Memory B cell (primary cell): ENCODE measurements around the gene ABCA1.
"Not testable (repeated sequence)": the region's sequence is repeated elsewhere in the genome, so short reads cannot be mapped to it uniquely, and the experiment has no call there.

Experiments
- ATAC-seq: fragments of 150-1000 bp; cut with Tn5 transposase; 2 replicates; pipeline ENCODE4 v1.10.0; 2021; ENCODE audit warnings: low read depth, mild to moderate bottlenecking, moderate library complexity
- DNase-seq, 2 donors: peaks; one replicate each; pipeline ENCODE4 v3.0.0; 2022; ENCODE audit warnings: low spot score in 2 of 2
- H3K27ac Mint-ChIP-seq: one replicate; pipeline ENCODE4 v1.8.0; 2022; ENCODE audit warnings: mild to moderate bottlenecking, moderate library complexity, mixed read lengths
- H3K27me3 Mint-ChIP-seq: one replicate; pipeline ENCODE4 v1.8.0; 2022; ENCODE audit warnings: mixed read lengths
- H3K36me3 Mint-ChIP-seq: one replicate; pipeline ENCODE4 v1.8.0; 2022; ENCODE audit warnings: mild to moderate bottlenecking, mixed read lengths
- H3K4me1 Mint-ChIP-seq: one replicate; pipeline ENCODE4 v1.8.0; 2022; ENCODE audit warnings: mixed read lengths
- H3K4me3 Mint-ChIP-seq: one replicate; pipeline ENCODE4 v1.8.0; 2022; ENCODE audit warnings: mild to moderate bottlenecking, moderate library complexity, mixed read lengths
- H3K9me3 Mint-ChIP-seq: one replicate; pipeline ENCODE4 v1.8.0; 2022; ENCODE audit warnings: mixed read lengths

The ABCA1 gene

DNA sequence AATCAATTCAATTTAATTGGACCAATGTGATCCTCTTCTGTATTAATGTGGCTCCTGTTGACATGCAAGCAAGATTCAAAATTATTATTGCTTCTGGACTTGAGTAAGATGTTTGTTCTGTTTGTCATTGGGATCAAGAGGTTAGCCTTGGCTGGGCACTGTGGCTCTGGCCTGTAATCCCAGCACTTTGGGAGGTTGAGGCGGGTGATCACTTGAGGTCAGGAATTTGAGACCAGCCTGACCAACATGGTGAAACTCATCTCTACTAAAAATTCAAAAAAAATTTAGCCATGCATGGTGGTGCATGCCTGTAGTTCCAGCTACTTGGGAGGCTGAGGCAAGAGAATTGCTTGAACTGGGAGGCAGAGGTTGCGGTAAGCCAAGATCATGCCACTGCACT is 5.1 kb upstream of the ABCA1 start:
- not testable (repeated sequence) for H3K9me3 Mint-ChIP-seq, H3K4me3 Mint-ChIP-seq, H3K4me1 Mint-ChIP-seq, DNase-seq, H3K36me3 Mint-ChIP-seq, ATAC-seq, H3K27ac Mint-ChIP-seq, H3K27me3 Mint-ChIP-seq

DNA sequence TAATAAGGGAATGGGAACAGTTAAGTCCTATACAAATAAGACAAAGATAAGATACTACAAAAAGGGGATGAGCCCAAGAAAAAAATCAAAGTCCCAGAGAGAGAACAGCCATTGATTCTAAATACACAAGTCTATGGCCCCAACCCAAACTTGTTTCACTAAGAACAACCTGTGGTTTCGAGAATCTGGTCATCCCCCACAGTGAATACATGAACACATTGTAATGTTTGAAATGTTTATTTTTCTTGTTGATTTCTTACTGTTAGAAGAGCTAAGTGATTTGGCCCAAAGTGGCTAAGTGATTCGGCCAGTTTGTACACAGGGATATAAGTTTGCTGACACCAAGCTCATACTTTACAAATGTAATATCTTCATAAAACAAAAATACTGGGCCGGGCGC is 3.3 kb upstream of the ABCA1 start:
- no peak for ATAC-seq
- peaks cover 8% of the 10 kb centered on the region for H3K4me1 Mint-ChIP-seq
- no peak overlapping the region for H3K27ac Mint-ChIP-seq
- peaks cover 2% of the 10 kb centered on the region for H3K36me3 Mint-ChIP-seq
- H3K27me3 Mint-ChIP-seq: no peaks in the 10 kb centered on the region
- H3K4me3 Mint-ChIP-seq: no peak overlapping the region
- DNase-seq: no peak
- peaks cover 1% of the 10 kb centered on the region for H3K9me3 Mint-ChIP-seq

DNA sequence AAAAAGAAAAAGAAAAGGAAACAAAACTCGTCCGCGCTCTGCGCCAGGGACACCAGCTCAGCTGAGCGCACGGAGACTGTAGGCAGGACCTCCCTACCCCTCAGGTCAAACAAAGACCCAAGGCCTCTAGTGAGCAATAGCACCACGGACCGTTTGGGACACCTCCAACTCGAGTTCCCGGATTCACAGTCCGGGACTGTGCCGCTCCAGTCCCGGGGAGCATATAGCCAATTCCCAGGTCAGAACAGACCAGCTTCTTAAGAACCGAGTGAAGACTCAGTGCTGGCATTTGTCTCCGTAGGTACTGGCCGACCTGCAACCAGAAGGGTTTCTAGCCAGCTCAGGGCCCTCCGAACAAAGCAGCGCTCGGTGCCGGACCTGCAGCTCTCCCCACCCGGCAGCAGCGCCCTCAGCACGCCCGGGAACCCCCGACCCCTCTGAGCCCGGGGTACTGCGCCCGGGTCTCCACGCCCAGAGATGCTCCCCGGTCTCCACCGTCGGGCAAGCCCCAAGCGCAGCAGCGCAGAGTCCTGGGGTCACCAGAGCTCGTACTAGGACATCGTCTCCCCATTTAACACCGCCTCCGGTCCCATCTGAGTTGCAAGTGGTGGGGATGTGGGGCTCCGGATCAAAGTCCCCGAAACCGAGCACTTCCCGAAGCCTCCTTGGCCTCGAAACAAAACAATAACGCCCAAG is 591 bp downstream of the ABCA1 start:
- peak; percentile 21 to 52 for DNase-seq
- Mint-ChIP-seq H3K27me3 (no peaks in the 10 kb centered on the region), H3K27ac (peak overlapping the region; percentile 91), H3K4me1 (peaks cover 28% of the 10 kb centered on the region), H3K36me3 (peaks cover 4% of the 10 kb centered on the region), H3K4me3 (peak overlapping the region; percentile 98), H3K9me3 (peaks cover 1% of the 10 kb centered on the region)
- ATAC-seq: peak; percentile 4

DNA sequence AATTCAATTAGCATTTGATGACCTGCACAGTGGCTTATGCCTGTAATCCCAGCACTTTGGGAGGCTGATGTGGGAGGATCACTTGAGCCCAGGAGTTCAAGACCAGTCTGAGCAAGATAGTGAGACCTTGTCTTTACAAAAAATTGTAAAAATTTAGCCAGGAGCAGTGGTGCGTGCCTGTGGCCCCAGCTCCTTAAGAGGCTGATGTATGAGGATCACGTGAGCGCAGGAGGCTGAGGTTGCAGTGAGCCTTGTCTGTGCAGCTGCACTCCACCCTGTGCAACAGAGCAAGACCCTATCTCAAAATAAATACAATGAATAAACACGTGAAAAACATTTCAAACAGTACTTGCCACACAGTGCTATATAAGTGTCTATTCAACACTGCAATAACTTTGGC is 4.2 kb downstream of the ABCA1 start:
- H3K36me3 Mint-ChIP-seq: peaks cover 5% of the 10 kb centered on the region
- peak overlapping the region; percentile 41 for H3K27ac Mint-ChIP-seq
- peaks cover 40% of the 10 kb centered on the region for H3K4me1 Mint-ChIP-seq
- no peaks in the 10 kb centered on the region for H3K27me3 Mint-ChIP-seq
- H3K9me3 Mint-ChIP-seq: no peaks in the 10 kb centered on the region
- H3K4me3 Mint-ChIP-seq: peak overlapping the region; percentile 24
- DNase-seq (peak; percentile 38 to 56), ATAC-seq (peak; percentile 63)

DNA sequence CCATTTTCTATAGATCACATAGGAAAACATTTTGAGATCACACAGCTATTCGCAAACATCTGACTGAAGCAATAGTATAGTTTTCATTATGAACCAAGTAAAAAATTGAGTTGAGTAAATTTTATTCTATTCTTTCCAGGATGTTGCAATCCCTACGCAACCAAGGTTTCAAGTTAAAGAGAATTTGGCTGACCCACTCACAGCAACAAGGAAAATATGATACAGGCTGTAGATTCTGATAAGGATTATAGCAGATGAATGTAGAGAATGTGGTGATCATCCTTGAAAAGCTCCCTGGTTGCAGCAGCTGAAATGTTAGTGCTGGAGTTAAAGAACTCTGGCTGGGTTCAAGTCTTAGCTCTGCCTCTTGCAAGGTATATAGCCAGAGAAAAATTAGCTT is 4.7 kb downstream of the ABCA1 start:
- Mint-ChIP-seq H3K36me3 (peaks cover 5% of the 10 kb centered on the region), H3K27me3 (no peaks in the 10 kb centered on the region), H3K9me3 (no peaks in the 10 kb centered on the region), H3K27ac (peak overlapping the region; percentile 41), H3K4me3 (no peak overlapping the region), H3K4me1 (peaks cover 38% of the 10 kb centered on the region)
- DNase-seq (no peak), ATAC-seq (no peak)

DNA sequence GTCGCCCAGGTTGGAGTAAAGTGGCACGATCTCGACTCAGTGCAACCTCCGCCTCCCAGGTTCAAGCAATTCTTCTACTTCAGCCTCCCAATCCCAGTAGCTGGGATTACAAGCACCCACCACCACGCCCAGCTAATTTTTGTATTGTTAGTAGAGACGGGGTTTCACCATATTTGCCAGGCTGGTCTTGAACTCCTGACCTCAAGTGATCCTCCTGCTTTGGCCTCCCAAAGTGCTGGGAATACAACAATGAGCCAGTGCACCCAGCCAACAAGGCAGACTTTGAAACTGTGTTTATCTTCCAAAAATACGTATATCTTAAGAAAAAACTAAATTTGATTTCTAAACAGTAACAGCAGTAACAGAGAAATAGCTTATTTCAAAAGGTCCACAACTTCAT is 5.2 kb downstream of the ABCA1 start:
- not testable (repeated sequence) for H3K9me3 Mint-ChIP-seq, H3K27ac Mint-ChIP-seq, H3K27me3 Mint-ChIP-seq, H3K36me3 Mint-ChIP-seq, DNase-seq, ATAC-seq
- Mint-ChIP-seq H3K4me3 (peak overlapping the region; percentile 5), H3K4me1 (peaks cover 42% of the 10 kb centered on the region)

DNA sequence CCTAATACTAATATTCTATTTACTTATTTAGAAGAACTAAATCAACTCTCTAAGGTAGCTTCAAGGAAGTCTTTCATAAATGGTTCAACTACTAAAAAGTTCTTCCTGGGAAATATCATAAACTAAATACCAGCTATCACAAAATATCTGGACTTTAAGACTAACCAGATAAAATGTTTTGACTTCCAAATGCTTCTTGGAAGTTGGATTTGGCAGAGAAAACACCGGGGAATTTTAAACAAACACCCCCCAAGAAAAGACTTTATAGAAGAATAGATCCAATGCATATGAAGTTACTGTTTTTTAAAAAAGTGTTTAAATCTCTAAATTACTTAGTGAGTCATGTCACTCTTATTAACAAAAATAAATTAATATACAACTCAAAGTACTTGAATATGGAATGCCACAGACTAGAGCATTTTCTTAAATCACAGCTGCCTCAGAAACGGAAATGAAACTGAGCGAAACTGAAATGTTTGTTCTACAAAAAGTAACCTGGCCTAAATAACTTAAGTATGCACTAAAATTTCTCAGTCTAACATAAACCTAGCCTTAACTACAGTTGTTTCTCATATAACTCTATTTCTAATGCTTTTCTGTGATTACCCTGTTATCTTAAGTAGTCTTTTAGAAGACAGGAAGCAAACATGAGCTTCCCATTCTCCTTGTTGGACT is 6.8 kb downstream of the ABCA1 start:
- H3K4me3 Mint-ChIP-seq: peak overlapping the region; percentile 14
- peaks cover 44% of the 10 kb centered on the region for H3K4me1 Mint-ChIP-seq
- no peaks in the 10 kb centered on the region for H3K9me3 Mint-ChIP-seq

DNA sequence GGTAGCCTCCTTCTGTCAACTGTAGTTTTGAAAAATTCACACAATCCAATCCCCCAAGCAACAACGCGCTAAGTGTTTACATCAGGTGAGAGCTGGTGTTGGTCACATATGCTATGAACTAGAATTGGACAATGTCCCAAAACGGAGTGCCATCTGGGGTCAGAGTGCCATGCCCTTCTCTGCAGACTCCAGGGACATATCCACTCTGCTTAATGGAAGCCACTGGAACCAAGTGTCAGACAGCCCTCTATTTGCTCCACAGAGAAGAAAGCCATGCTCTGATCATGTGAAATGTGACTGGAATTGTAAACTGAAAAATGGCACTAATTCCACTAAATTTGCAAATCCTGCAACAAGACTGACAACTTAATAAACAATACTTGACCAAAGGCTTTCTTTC is 12.2 kb downstream of the ABCA1 start:
- no peaks in the 10 kb centered on the region for H3K9me3 Mint-ChIP-seq
- H3K4me1 Mint-ChIP-seq: peaks cover 27% of the 10 kb centered on the region
- H3K4me3 Mint-ChIP-seq: no peak overlapping the region
- DNase-seq (no peak), ATAC-seq (no peak)
- peaks cover 10% of the 10 kb centered on the region for H3K36me3 Mint-ChIP-seq
- H3K27ac Mint-ChIP-seq: no peak overlapping the region
- H3K27me3 Mint-ChIP-seq: peaks cover 2% of the 10 kb centered on the region

More for the DNA sequence above, 6.8 kb downstream of the ABCA1 start:
- DNase-seq (no peak), ATAC-seq (peak; percentile 25)
- Mint-ChIP-seq H3K27ac (no peak overlapping the region), H3K36me3 (peaks cover 9% of the 10 kb centered on the region), H3K27me3 (no peaks in the 10 kb centered on the region)

DNA sequence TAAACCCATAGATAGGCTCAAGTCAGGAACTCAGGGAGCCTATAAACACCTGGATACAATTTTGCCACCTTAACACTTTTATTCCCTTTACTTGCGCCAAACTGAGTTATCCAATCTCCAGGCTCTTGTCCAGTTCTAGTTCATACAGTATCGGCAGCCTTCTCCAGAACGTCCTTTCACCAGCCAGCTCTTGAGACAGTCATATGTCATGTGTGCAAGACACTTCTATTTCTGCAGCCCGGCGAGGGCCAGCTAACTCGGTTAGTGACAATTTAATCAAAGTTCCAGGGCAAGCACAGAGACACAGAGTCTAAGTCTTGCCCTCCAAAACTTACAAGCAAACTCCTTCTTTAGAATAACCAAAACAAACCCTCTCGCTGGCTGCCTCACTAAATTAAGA is 12.9 kb downstream of the ABCA1 start:
- no peak overlapping the region for H3K27ac Mint-ChIP-seq
- peaks cover 31% of the 10 kb centered on the region for H3K4me1 Mint-ChIP-seq
- DNase-seq (no peak), ATAC-seq (no peak)
- no peaks in the 10 kb centered on the region for H3K9me3 Mint-ChIP-seq
- H3K27me3 Mint-ChIP-seq: peaks cover 2% of the 10 kb centered on the region
- no peak overlapping the region for H3K4me3 Mint-ChIP-seq
- peaks cover 10% of the 10 kb centered on the region for H3K36me3 Mint-ChIP-seq

DNA sequence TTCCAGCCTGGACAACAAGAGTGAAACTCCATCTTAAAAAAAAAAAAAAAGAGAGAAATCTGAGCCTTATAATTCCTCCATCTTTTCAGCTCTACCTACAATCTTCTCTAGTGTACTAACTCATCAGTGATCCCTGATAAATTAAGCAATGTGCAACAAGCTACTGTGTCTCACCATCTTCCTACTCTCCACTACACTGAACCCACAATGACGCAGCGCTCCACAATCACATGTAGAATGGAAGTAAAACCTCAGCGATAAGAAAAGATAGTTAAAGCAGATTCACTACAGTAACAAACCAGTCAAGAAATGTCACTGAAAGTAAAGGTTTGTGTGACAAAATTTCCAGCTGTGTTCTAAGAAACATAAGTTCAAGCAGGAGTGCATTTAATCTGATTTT is 13.5 kb downstream of the ABCA1 start:
- H3K27ac Mint-ChIP-seq: no peak overlapping the region
- no peaks in the 10 kb centered on the region for H3K9me3 Mint-ChIP-seq
- DNase-seq: no peak
- no peak overlapping the region for H3K4me3 Mint-ChIP-seq
- H3K36me3 Mint-ChIP-seq: peaks cover 10% of the 10 kb centered on the region
- peaks cover 2% of the 10 kb centered on the region for H3K27me3 Mint-ChIP-seq
- ATAC-seq: no peak
- peaks cover 33% of the 10 kb centered on the region for H3K4me1 Mint-ChIP-seq

DNA sequence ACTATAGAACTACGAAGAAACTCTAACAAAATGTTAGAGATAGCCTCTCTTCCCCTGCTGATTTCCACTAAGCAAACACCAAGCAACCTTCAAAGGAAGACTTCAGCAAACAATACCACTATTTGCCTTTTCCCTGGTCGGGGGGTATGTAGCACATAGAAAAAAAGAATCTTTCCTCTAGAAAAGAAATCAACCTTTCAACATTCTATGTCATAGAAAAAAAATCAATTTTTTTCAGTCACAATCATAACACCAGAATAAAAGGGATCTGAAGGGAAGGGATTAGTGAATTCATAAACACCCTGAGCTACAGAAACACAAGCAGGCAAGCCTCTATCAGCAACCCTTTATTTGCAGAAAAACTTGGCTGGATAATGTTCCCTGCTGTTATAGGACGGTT is 15.3 kb downstream of the ABCA1 start:
- Mint-ChIP-seq H3K27me3 (peaks cover 2% of the 10 kb centered on the region), H3K27ac (no peak overlapping the region), H3K36me3 (peaks cover 6% of the 10 kb centered on the region), H3K4me1 (peaks cover 31% of the 10 kb centered on the region), H3K9me3 (no peaks in the 10 kb centered on the region), H3K4me3 (no peak overlapping the region)
- DNase-seq: no peak
- ATAC-seq: no peak

DNA sequence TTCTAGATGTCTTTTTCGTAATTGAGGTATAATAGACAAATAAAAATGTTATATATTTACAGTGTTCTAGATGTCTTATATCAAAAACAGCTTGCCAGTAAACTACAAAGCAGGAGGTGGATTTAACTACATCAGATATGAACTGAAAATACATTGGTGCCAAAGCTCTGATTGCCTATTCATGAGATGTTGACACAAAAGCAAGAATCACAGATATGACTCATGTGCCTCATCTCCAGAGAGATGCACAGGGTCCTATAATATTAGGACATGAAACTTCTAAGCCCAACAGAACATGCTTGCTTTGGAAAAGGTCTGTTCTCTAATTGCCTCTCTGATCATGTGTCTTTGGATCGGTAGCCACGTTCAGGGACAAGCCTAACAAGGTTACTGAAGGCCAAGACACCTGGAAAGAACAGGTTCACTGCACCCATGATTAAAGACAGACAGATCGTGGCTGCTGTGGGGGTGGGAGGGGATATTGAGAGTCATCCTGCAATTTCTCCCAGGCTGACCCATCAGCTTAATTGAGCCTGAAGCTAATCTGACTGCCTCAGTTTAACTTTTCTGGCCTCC is 16.8 kb downstream of the ABCA1 start:
- Mint-ChIP-seq H3K4me1 (peaks cover 37% of the 10 kb centered on the region), H3K36me3 (peaks cover 3% of the 10 kb centered on the region), H3K27me3 (peaks cover 2% of the 10 kb centered on the region), H3K27ac (no peak overlapping the region), H3K9me3 (no peaks in the 10 kb centered on the region), H3K4me3 (no peak overlapping the region)
- ATAC-seq (no peak), DNase-seq (no peak)

DNA sequence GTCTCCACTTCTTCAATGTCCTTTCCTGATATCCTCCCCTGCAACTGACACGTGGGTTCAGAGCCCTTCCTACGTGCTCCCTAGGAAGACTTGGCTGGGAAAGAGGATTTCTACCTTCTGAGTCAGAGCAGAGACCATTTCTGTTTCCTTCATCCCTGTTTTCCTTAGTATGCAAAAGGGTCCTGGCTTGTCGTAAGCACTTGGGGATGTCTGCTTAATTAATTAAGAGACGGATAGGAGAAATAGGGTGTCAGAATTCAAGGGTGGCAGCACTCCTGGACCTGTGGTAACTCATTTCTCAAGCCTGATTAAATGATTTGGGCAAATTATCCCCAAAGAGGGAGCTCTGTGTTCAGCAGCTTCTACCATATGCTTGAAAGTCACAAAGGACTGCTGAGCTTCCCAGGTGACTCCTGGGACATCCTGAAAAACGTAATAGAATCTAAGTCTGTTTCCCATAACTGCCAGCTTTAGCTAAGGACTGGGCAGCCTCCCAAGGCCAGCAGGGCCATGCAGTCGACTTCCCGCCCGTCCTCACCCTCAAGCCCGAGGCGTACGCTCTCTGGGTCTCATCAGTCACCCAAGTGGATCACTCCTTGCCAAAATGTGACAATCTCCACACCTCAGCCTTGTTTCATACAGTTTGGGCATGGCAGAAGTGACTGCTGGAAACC is 20.5 kb downstream of the ABCA1 start:
- no peaks in the 10 kb centered on the region for H3K27me3 Mint-ChIP-seq
- ATAC-seq (no peak), DNase-seq (no peak)
- no peak overlapping the region for H3K4me3 Mint-ChIP-seq
- H3K27ac Mint-ChIP-seq: no peak overlapping the region
- no peaks in the 10 kb centered on the region for H3K9me3 Mint-ChIP-seq
- H3K36me3 Mint-ChIP-seq: peaks cover 3% of the 10 kb centered on the region
- peaks cover 40% of the 10 kb centered on the region for H3K4me1 Mint-ChIP-seq
